Tongue (tissue), 2 donors: Measurements from ENCODE around the gene SEMA3D. TPM values are rescaled to one million over a fixed set of nuclear protein-coding genes. Genes with fewer than 3 reads are reported as not detected.
A peak's percentile ranks its signal among the peaks of the same experiment; 100 is the strongest.

Experiments used
- DNase-seq: peaks from one replicate; pipeline ENCODE4 v3.0.0-alpha.2; 2015
- total RNA-seq: library from RNA; depleted of rRNA; stranded (reverse); fragments of >200 nt; gene quantifications from one replicate; pipeline ENCODE4 v1.2.3, GENCODE V29; 2014

The SEMA3D gene
- total RNA-seq, 1 donor from 2014 or later: 18.1 TPM

DNA sequence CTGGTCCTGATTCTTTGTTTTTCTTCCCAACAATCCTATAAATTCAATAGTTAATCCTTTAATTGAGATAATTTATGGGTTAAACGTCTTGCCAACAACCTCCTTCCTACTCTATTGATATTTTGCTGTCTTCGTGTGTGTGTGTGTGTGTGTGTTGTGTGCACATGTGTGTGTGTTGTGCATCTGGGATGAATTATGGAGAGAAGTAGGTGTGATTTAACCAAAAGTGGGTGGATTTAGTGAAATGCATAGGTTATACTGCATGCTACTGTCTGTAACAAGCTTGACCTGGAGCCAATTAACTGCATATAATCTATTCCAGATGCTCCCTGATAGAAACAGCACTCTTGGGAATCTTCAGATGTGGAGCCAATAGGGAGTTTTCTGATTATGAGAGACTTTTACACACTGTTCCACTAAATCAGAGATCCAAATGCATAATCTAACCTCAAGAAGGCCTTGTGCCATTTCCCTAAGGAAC lies 61.2 kb downstream of the SEMA3D start:
- DNase-seq: peak; percentile 17

DNA sequence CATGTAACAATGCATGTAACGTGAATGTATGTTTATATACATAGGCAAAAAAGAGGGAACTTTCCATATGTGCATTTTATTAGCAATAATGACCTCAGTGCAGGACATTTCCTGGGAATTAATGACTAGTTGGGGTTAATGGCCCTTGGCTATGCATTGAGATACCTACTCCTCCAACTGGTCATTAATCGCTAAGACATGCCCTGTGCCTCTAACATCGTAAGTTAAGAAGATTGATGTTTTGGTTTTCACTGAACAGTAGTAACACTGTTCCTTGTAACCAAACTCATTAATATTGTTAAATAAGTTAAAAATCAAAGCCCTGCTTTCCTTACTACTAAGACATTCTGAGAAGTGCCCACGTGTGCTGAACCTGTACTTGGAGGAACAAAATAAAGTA lies 61.7 kb downstream of the SEMA3D start:
- no peak for DNase-seq

DNA sequence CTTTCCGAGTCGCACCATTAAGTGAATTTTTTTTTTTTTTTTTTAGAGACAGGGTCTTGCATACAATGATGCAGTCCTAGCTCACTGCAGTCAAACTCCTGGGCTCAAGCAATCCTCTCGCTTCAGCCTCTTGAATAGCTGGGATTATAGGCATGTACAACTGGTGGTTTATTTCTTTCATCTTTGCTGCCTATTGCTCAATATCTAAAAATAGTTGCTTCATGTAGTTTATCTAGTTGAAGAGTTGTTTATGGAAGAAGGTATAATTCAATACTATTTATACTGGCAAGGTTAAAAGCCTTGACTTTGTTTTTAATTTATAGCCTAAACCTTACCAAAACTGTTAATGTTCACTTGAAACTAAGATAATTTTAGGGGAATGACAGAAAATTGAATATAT lies 66.9 kb downstream of the SEMA3D start:
- no peak for DNase-seq

DNA sequence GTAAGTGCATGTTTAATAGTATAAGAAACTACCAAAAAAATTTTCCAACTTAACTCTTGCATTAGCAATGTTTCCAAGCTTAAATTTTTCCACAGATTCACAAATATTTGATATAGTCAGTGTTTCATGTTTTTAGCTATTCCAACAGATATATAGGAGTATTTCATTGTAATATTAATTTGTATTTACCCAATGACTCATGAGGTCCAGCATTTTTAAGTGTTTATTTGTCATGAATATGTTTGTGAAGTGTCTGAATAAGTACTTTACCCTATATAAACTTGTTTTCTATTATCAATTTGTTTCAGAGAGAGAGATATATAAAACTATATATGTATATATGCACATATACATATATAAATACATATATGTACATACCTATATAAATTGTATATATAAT lies 71.0 kb downstream of the SEMA3D start:
- DNase-seq: no peak

DNA sequence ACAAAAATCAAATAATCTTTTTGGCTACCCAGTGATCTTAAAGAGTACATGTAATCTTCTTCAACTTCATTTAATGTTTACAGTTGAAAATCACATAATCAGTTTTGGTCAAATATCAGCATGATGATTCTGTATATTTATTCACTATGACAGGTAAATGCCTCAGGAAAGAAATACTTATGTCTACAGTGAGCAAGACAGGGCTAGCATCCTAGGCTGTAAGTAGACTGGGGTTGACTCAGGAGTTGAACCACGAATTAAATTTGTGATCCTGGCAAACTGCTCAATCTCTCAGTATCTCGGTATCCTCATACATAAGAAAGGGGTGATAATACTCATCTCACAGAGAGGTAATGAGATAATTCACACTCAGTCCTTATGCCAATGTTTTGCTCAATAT lies 71.8 kb downstream of the SEMA3D start:
- no peak for DNase-seq

DNA sequence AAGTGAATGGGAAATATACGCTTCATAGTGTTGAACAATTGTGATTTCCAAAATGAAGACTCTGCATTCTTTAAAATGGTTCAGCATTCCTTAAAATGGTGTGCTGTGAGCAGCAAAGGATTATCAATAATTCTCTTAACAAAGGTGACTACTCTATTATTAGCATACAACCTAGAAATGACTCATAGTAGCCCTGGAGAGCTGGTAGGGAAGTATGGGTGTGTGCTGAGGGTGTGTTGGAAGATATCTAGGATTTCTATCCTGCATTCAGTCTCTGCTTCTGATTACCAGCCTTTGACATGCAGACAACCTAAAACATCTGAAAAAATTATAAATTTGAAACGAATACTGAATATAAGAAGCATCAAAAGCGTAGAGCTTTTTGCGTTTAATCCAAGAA lies 72.5 kb downstream of the SEMA3D start:
- DNase-seq: no peak

DNA sequence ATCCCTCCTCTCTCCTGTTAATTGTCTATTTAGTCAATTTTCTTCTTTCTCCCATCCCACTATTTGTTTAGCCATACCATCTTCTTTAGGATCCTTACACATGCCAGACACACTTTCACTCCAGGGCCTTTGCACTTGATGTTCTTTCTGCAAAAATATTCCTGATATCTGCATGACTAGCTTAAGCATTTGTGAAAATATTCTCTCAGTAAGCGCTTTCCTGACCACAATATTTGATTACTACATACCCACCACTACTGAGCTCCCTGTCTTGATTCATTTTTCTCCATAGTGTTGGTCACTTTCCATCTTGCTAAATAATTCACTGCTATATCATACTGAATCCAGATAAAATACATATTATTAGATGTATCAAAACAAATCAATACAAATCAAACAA lies 75.1 kb downstream of the SEMA3D start:
- no peak for DNase-seq

DNA sequence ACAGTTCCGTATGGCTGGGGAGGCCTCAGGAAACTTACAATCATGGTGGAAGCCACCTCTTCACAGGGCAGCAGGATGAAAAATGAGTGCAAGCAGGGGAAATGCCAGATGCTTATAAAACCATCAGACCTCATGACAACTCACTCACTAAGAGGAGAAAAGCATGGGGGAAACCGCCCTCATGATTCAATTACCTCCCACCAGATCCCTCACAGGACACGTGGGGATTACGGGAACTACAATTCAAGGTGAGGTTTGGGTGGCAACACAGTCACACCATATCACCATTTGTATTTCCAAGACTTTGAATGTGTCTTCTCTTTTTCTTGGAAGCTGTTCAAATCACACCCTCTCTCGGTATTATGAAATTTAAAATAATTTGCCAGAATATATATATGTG lies 80.1 kb downstream of the SEMA3D start:
- DNase-seq: no peak

DNA sequence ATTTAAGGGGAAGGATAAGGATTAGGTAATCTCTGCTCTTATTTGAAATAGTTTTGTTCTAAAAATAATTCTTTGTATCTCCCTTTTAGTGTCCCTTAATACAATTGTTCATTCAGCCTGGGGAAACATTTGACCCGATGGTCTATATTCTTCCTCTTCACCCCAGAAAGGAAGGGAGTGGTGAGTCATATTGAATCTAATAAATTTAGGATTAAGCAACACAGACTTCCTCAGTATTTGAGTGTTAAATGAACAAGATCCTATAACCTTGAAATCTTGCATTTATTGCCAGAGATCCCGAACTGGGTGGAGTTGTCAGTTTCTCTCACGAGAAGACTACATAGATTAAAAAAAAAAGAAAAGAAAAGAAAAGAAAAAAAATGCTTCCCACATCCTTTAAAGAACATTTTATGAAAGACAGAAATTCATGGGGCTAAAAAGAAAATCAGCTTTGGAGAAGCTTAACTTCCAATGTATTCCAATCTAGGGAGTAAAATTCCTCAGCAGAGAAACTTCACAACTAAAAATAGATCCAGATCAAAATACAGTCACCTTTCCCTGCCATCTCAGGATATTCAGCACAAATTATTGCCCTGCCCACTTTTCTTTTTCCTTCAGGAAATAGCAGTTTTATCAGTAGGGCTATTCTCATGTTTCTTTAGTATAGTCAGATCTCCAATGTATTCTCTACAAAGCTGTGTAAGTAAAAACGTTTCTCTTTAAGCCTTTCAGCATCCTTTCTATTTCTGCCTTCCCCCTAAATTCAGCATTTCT lies 82.2 kb downstream of the SEMA3D start:
- no peak for DNase-seq

DNA sequence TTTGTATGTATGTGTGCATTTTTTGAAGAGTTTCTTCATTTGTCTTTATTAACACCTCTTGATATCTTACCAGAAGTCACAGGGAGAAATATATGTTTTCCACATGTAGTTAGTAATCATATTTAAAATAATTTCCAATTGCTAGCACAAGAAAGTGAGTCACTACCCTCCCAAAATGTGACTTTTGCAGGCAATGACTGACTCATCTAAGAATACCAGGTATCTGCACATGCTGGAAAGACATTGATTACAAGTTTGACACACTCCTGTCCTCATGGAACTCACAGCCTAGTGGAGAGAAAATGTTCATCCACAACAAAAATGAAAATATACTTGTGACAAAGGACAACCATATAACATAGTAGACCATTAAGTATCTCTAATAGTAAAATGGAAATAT lies 82.9 kb downstream of the SEMA3D start:
- DNase-seq: no peak

DNA sequence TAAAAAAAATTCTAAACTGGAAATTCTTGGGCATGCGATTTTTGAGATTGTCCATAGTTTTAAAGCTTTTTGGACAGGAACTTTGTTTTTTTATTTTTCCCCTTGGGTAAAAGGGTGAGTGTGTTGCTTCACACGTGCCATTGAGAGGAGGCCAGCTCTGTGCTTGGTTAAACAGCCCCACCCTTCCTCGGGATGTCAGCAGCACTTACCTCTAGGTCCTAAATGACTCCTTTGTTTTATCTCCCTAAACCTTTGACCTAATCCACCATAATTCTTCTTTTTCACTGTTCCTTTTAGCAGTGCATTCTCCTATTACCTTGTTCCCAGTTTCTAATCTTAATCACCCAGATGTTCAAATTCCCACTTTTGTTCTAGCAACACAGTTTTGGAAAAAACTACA lies 83.5 kb downstream of the SEMA3D start:
- no peak for DNase-seq

DNA sequence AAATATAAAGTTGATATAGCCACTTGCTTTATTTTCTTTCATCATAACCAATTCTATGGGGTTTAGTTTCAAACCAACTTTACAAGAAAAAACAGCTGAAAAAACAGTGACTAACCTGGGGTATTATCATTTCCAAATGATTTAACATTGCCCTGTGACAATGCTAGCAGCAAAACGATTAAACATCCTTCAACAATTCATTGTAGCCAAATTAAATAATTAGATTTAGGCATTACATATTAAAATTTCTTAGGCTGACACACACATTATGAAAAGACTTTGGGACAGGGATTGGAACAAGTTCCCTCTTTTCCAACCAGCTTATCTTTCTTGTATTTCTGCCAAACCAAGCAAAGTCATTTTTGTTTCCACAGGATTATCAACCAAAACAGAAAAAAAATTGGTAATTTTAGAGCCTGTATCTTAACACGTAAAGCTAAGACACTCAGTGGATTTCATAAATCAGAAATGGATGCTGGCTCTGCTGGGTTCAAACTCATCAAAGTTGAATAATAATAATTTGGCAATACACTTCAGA lies 84.0 kb downstream of the SEMA3D start:
- no peak for DNase-seq

DNA sequence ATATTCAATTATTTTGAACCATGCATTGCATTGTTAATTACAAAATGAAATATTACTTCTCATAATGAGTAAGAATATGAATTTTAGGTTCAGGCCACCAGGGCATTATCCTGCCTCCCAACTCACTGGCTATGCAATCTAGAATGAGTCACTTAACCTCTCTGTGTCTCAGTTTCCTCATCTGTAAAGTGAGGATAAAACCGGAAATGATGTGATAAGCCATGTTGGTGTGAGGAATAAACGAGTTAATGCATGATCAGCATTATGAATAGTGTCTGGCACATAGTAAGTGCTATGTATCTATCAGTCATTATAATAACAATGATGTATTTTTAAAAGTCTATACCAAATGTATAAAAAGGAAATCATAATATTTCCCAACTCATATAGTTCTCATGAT lies 85.5 kb downstream of the SEMA3D start:
- no peak for DNase-seq

DNA sequence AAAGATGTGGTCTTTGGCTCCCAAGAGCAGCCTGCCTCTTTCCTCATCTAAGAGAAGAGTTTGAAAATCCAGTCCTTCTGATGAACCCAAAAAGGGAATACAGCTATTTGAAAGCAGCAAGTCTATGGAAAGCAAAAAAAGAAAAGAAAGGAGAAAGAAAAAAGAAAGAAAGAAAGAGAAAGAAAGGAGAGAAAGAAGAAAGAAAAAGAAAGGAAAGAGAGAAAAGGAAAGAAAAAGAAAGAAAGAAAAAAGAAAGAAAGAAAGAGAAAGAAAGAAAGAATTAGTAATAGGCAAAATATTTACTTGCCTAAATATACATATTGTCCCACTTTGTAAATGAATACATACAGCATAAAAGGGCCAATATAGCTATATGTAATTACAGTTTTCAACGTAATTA lies 89.0 kb downstream of the SEMA3D start:
- no peak for DNase-seq

DNA sequence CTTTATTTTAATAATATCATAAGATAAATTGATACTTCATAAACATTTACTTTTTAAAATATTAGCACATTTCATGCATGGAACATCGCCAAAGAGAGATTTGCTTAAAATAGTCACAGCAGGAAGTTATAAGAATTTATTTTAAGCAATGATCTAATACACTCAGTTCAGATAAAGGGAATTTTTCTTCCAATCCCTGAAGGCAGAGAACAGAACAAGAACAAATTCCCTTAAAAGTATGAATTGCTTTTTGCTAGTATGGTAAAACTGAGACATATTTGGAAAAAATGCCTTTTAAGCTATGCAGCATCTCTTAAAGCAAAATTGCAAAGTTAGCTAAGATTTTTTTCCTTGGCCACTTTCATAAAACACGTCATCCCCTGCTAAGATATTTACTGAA lies 91.0 kb downstream of the SEMA3D start:
- peak; percentile 39 for DNase-seq

DNA sequence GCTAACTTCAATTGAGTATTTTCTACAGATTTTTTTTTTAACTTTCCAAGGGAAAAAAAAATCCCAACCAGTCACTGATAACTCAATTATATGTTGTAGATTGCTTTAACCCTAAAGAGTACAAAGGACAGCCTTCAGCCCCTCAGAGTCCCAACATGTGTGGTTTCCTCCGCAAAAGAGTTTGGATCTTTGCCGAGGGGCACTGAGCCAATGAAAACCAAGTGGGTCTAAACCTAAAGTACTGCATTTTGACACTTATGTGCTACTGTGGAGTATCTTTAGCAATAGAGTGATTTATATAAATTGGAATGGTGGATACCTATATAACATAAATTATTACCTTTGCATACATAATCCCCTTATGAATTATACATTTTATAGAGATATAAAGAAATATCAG lies 91.5 kb downstream of the SEMA3D start:
- peak; percentile 46 for DNase-seq

DNA sequence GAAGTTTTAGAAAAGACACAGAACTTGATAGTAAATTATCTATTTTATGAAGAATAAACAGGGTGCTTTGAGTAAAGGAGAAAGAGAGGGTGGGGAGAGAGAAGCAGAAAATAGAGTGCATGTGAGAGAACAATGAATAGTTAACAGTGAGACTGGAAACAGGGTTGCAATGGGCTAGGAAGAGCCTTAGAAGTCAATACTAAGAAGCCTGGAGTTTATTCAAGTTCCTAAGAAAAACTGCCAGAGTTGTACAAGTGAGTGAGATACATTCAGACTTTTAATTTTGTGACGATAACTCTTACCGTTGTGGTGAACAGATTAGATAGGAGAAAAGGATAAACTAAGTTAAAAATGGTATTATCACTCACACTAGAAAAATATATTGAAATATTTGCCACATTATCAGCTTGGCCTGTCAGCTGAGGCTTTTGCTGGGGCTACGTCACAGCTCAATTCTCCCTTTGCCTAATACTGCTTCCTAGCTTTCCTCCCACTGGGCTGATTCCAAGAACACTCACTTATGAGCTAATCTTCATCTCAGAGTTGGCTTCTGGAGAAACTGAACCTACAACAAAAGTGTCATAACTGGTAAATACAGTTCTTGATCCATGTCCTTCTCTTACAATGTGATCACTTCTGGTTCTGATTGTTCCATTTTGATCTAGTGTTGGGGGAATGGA lies 92.7 kb downstream of the SEMA3D start:
- DNase-seq: peak; percentile 30

DNA sequence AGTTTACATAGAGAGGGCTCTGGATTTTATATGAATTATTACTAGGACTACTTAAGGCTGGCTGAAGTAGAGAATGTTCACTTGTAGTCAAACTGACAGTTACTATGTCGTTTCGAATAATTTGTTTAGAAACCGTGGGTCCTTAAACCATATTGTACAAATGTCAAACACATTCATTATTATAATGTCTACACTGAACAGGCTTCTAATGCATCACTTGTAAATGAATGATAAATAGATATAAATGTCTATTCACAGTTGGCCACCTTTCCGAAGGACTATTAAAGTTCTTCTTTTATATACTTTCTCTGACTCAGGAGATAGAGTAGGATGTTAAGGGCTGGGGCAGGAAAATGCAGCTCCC lies 95.3 kb downstream of the SEMA3D start:
- DNase-seq: no peak

DNA sequence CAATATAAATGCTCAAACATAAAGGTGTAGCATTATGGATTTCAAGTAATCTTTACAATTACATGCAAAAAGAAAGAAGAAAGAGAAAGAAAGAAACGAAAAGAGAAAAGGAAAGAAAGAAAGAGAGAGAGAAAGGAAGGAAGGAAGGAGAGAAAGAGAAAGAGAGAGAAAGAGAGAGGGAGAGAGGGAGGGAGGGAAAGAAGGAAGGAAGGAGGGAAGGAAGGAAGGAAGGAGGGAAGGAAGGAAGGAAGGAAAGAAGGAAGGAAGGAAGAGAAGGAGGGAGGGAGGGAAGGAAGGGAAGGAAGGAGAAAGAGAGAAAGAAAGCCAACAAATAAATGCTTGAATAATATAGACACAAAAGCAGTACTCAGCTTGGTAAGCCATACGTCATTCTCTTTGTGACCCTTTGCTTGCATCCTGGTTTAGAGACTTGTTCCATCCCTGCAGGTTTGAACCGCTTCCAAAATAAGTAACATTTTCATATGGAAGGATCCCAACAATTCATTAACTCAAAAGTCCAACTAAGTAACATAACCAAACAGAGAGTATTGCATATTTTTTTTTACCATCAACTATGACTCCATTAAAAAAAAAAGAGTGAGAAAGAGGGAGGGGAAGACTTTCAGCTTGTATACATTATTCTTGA lies 95.8 kb downstream of the SEMA3D start:
- DNase-seq: peak; percentile 78

DNA sequence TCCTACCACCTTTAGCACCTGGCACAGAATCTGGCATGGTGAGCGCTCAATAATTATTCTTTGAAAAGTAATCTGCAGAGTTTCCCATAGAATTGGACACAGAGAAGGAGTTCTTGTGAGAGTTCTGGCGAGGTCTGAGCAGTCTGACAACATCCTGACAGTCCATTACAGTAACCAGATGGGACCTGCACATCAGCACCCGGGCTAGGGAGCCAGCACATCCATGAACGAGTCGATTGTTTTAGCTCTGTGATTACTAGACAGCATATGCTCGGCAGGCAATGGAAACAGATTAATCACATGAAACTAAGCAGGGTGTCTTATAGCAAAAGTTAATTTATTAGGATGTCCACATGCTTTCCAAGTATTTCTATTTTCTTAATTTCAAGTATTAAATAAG lies 96.7 kb downstream of the SEMA3D start:
- DNase-seq: peak; percentile 88

DNA sequence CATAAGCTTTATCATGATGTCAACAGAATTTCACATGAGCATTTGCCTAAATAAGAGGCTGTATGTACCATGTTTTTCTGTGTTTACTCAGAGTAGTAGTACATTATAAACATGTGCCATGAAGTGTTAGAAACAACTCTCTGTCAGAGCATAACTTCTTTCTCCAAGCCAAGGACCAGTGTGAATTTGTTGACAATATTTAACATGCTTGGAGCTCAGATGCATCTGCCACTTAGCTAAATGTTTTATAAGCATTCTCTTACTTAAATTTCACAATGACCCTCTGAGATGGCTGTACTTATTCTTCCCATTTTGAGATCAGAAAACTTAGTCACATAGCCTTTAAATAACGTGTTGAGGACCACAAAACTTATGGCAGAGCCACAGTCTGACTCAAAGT lies 105.0 kb downstream of the SEMA3D start:
- no peak for DNase-seq

DNA sequence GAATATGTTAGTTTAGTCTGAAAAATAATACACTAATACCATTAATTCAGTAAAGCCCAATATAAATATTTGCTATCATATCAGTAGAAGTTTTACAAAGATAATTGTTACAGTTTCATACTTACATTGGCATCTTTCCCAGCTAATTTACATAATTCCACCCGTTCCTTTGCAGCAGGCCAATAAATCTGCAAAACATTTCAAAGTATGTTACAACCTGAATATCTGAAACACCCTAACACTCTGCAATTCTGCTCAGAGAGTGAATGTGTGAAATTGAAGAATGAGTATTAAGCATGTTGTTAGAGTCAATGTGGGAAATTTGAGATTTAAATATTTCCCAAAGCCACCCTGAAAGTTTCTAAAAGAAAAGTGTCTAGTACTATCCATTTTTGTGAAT lies 105.5 kb downstream of the SEMA3D start:
- no peak for DNase-seq

DNA sequence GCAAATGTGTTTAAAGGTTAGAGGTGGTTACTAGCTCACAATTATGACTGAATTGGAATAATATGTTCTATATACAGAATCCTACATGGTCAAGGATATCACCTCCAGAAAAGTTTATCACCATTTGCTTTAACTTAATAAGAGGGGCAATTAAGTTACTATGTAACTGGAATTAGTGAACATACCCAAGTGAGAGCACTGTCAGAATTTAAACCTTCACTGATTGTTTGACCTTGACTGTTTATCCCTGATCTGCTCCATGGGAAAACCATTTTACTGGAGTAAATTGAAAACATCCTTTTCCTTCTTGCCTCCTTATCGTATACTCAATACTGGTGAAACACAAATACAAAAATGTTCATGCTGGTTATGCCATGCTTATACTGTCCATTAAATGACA lies 107.4 kb downstream of the SEMA3D start:
- no peak for DNase-seq
